OCI-LY3 (cell line): Measurements from ENCODE around the gene XRCC4.

Experiments used
- H2AFZ ChIP-seq: fragments of 200-600, 300-600 bp; shearing (Covaris generic); 2 replicates; pipeline ENCODE4 v1.6.0; 2014; ENCODE audit warnings: antibody characterized with exemption, low read depth, low read length
- H3K27ac ChIP-seq: fragments of 200-600, 300-600 bp; sonication (generic); 2 replicates; pipeline ENCODE4 v1.5.1; 2014; ENCODE audit warnings: mild to moderate bottlenecking, low read length, moderate library complexity, mixed read lengths
- H3K27me3 ChIP-seq: fragments of 200-600, 300-600 bp; sonication (generic); 2 replicates; pipeline ENCODE4 v1.6.1; 2014; ENCODE audit warnings: low read depth, low read length, mixed read lengths
- H3K36me3 ChIP-seq: fragments of 200-600, 300-600 bp; sonication (generic); replicated peaks from 2 replicates; pipeline ENCODE3; 2014; ENCODE audit warnings: low read depth, low read length, mixed read lengths
- H3K4me1 ChIP-seq: fragments of 300-600, 200-600 bp; sonication (generic); 2 replicates; pipeline ENCODE4 v1.6.1; 2014; ENCODE audit warnings: low read length, mixed read lengths
- H3K4me2 ChIP-seq: fragments of 200-600, 300-600 bp; sonication (generic); 2 replicates; pipeline ENCODE4 v1.6.1; 2014; ENCODE audit warnings: low read length, mixed read lengths
- H3K4me3 ChIP-seq: fragments of 300-600, 200-600 bp; sonication (generic); 2 replicates; pipeline ENCODE4 v1.5.1; 2014; ENCODE audit warnings: antibody characterized with exemption, mild to moderate bottlenecking, low read length, moderate library complexity
- H3K79me2 ChIP-seq: fragments of 300-600, 200-600 bp; shearing (Covaris generic); 2 replicates; pipeline ENCODE4 v1.6.1; 2014; ENCODE audit warnings: mild to moderate bottlenecking, low read length, mixed read lengths
- H3K9ac ChIP-seq: fragments of 300-600, 200-600 bp; shearing (Covaris generic); 2 replicates; pipeline ENCODE4 v1.6.0; 2014; ENCODE audit warnings: mild to moderate bottlenecking, low read length, moderate library complexity
- H3K9me3 ChIP-seq: fragments of 200-600, 300-600 bp; shearing (Covaris generic); 2 replicates; pipeline ENCODE4 v1.6.1; 2014; ENCODE audit warnings: low read length, mixed read lengths; ENCODE audit not compliant: insufficient read depth
- H4K20me1 ChIP-seq: fragments of 200-600, 300-600 bp; sonication (generic); 2 replicates; pipeline ENCODE4 v1.6.1; 2016; ENCODE audit warnings: low read length, mixed read lengths; ENCODE audit not compliant: insufficient read depth
- EZH2phosphoT487 ChIP-seq: fragments of 200-600 bp; shearing (Covaris generic); IDR thresholded peaks from 2 replicates; pipeline ENCODE4 v1.6.1; 2018; ENCODE audit warnings: antibody characterized with exemption, mixed run types, low read depth
- TF ChIP-seq, protein P1 (sequence below): fragments of 200-600, 300-600 bp; sonication (generic); IDR thresholded peaks from 2 replicates; pipeline ENCODE4 v1.5.1; 2014; ENCODE audit warnings: antibody characterized with exemption, low read length, low read depth

Gene XRCC4

DNA sequence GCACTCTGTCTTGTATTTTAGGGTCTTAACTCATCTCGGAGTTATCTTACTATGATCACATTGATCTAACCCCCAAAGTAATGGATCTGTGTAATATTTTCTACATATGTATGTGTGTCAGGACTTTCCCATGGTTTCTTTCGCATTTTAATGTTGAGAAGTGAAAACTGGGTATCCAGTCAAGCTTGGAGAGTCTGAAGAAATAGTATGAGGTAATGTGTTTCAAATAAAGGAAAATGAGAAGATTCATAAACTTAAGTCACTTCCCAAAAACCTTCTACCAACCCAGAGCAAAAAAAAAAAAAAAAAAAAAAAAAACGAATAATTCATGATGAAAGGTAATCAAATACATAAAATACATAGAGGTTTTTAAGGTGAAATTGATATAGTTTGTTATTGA, 206.4 kb downstream of the XRCC4 start:
- Histone ChIP-seq H4K20me1 (no peaks in the 10 kb centered on the region), H3K4me1 (peaks cover 37% of the 10 kb centered on the region), H3K27ac (peak overlapping the region; percentile 33; the same call in 1 of the 2 replicates), H3K4me2 (peak overlapping the region; percentile 49), H3K9ac (no peak overlapping the region; the same call in 1 of the 2 replicates), H3K27me3 (no peaks in the 10 kb centered on the region), H3K4me3 (peak overlapping the region; percentile 18; the same call in 1 of the 2 replicates), H3K9me3 (no peaks in the 10 kb centered on the region), H2AFZ (no peak overlapping the region), H3K36me3 (no peaks in the 10 kb centered on the region), H3K79me2 (no peaks in the 10 kb centered on the region)
- no peak for TF ChIP-seq EZH2phosphoT487
- TF ChIP-seq, protein P1, sequence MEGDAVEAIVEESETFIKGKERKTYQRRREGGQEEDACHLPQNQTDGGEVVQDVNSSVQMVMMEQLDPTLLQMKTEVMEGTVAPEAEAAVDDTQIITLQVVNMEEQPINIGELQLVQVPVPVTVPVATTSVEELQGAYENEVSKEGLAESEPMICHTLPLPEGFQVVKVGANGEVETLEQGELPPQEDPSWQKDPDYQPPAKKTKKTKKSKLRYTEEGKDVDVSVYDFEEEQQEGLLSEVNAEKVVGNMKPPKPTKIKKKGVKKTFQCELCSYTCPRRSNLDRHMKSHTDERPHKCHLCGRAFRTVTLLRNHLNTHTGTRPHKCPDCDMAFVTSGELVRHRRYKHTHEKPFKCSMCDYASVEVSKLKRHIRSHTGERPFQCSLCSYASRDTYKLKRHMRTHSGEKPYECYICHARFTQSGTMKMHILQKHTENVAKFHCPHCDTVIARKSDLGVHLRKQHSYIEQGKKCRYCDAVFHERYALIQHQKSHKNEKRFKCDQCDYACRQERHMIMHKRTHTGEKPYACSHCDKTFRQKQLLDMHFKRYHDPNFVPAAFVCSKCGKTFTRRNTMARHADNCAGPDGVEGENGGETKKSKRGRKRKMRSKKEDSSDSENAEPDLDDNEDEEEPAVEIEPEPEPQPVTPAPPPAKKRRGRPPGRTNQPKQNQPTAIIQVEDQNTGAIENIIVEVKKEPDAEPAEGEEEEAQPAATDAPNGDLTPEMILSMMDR, result no peak

DNA sequence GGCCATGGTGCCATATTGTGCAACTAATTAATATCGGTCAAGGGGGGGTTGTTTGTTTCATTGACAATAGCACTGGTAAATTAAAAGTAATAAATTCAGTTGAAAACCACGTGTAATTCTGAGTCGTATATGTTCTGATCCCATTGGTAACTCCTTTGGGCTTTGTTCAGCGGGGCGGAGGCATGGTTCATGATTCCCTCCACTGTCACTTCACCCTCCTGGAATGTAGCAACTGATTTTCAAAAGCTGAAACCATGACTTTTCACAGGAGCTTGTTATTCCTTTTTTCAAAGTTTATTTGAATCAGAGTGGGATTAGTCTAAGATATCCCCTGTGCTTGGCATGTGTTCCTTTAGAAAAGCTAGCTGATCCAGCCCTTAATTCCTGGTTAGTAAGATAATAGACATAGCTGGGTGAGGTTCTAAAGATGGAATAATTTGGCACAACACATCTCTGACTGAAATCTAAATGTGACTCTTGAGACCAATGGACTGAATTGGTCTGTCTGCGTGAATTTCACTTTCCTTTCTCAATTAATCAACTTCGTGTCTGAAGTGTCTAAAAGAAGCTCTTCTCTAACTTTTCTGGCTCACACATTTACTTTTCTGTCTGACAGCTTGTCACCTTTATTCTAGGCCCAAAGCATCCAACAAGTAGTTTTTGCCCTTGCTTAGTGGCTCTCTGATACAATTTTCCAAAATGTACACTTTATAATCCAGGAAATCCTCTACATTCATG, 208.5 kb downstream of the XRCC4 start:
- no peaks in the 10 kb centered on the region for H3K27me3 ChIP-seq
- no peaks in the 10 kb centered on the region for H3K36me3 ChIP-seq
- no peaks in the 10 kb centered on the region for H3K79me2 ChIP-seq
- no peak overlapping the region for H3K9ac ChIP-seq
- no peaks in the 10 kb centered on the region for H4K20me1 ChIP-seq
- H2AFZ ChIP-seq, result no peak overlapping the region
- TF ChIP-seq EZH2phosphoT487, result no peak
- TF ChIP-seq, protein P1, result no peak
- peaks cover 26% of the 10 kb centered on the region for H3K4me1 ChIP-seq
- H3K4me2 ChIP-seq, result no peak overlapping the region
- H3K4me3 ChIP-seq, result no peak overlapping the region
- H3K27ac ChIP-seq, result no peak overlapping the region
- H3K9me3 ChIP-seq, result no peaks in the 10 kb centered on the region

DNA sequence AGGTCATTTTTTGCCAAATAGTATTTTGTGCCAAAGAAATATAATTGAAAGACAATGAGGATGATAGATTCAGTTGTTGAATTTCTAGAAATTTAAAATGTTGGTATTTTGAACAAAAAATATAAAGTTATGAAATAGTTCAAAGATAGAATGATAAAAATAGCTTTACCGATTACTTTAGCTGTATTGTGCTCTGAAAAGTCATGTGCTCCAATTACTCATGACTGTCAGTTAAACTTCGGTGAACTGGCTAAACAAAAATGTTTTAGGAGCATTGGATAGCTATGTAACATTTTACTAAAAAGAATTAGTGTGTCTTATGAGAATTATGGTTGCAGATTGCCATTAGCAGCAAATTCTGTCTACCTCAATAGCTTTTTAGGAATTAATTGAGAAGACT, 216.9 kb downstream of the XRCC4 start:
- Histone ChIP-seq H3K4me2 (no peak overlapping the region), H4K20me1 (no peaks in the 10 kb centered on the region), H3K27ac (no peak overlapping the region), H3K79me2 (no peaks in the 10 kb centered on the region), H3K27me3 (no peaks in the 10 kb centered on the region), H3K9me3 (peaks cover 2% of the 10 kb centered on the region; the same call in 1 of the 2 replicates), H3K4me3 (no peak overlapping the region), H2AFZ (no peak overlapping the region), H3K4me1 (no peaks in the 10 kb centered on the region), H3K9ac (no peak overlapping the region), H3K36me3 (no peaks in the 10 kb centered on the region)
- no peak for TF ChIP-seq EZH2phosphoT487
- TF ChIP-seq, protein P1, result no peak

DNA sequence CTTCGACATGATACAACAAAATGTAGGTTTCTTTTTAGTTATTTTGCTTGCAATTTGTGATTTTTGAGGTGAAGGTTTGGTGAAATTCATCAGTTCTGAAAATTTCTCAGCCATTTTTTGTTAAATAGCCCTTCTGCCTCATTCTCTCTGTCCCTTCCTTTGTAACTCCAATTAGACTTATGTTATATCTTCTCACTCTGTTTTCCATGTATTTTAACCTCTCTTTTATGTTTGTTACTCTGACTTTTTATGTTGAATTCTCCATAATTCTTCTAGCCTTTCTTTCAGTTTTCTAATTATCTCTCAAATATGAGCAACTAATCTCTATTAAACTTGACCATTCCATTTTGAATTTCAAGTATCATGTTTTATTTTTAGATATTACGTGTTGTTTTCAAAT, 222.0 kb downstream of the XRCC4 start:
- TF ChIP-seq EZH2phosphoT487, result no peak
- TF ChIP-seq, protein P1, result no peak
- Histone ChIP-seq H3K4me2 (no peak overlapping the region), H3K79me2 (no peaks in the 10 kb centered on the region), H3K9ac (no peak overlapping the region), H3K27ac (no peak overlapping the region), H4K20me1 (no peaks in the 10 kb centered on the region), H3K27me3 (no peaks in the 10 kb centered on the region), H3K9me3 (peaks cover 8% of the 10 kb centered on the region; the same call in 1 of the 2 replicates), H2AFZ (no peak overlapping the region), H3K36me3 (peaks cover 5% of the 10 kb centered on the region), H3K4me3 (no peak overlapping the region), H3K4me1 (no peaks in the 10 kb centered on the region)
